Measurements from ENCODE around the gene MOB1A.

The MOB1A gene

GRCh38 chr2:74178211-74179062 is at the start of gene MOB1A:
TSS of gene MOB1A (minus strand) at chr2:74178879. CDS start at chr2:74178674, 205 bp downstream.
- H2AFZ ChIP-seq (ENCODE audit: low read depth), result peak within 1 kb of the TSS; percentile 45
- H3K4me3 ChIP-seq (IDR thresholded peaks at IDR 0.05; ENCODE audit: insufficient read depth, low read depth, low read length), result peak within 1 kb of the TSS; percentile 95
- H3K4me2 ChIP-seq, result peak within 1 kb of the TSS; percentile 97
- H3K4me1 ChIP-seq (ENCODE audit: low read depth, poor library complexity, severe bottlenecking), result peaks cover 74% of the 10 kb centered on the region
- H3K36me3 ChIP-seq (ENCODE audit: insufficient read depth), result peaks cover 3% of the 10 kb centered on the region; the same call in 1 of the 2 replicates
- peaks cover 15% of the 10 kb centered on the region; the same call in 1 of the 2 replicates for H4K20me1 ChIP-seq (ENCODE audit: insufficient read depth)
- TF ChIP-seq, protein P1, sequence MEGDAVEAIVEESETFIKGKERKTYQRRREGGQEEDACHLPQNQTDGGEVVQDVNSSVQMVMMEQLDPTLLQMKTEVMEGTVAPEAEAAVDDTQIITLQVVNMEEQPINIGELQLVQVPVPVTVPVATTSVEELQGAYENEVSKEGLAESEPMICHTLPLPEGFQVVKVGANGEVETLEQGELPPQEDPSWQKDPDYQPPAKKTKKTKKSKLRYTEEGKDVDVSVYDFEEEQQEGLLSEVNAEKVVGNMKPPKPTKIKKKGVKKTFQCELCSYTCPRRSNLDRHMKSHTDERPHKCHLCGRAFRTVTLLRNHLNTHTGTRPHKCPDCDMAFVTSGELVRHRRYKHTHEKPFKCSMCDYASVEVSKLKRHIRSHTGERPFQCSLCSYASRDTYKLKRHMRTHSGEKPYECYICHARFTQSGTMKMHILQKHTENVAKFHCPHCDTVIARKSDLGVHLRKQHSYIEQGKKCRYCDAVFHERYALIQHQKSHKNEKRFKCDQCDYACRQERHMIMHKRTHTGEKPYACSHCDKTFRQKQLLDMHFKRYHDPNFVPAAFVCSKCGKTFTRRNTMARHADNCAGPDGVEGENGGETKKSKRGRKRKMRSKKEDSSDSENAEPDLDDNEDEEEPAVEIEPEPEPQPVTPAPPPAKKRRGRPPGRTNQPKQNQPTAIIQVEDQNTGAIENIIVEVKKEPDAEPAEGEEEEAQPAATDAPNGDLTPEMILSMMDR (conservative IDR thresholded peaks at IDR 0.05; ENCODE audit: low read depth, low read length), result no peak
- H3K9ac ChIP-seq, result peak within 1 kb of the TSS; percentile 79
- peaks cover 51% of the 10 kb centered on the region for H3K79me2 ChIP-seq (ENCODE audit: insufficient read depth, low read depth)
- peak within 1 kb of the TSS; percentile 88 for H3K27ac ChIP-seq
- no peaks in the 10 kb centered on the region for H3K27me3 ChIP-seq (ENCODE audit: insufficient read depth, low read depth)

- Histone ChIP-seq H3K4me1 (ENCODE audit: low read depth, poor library complexity, severe bottlenecking) (no peaks in the 10 kb centered on the region), H3K27ac (no peak overlapping the region), H4K20me1 (ENCODE audit: insufficient read depth) (no peaks in the 10 kb centered on the region), H3K4me2 (no peak overlapping the region), H3K36me3 (ENCODE audit: insufficient read depth) (no peaks in the 10 kb centered on the region), H2AFZ (ENCODE audit: low read depth) (no peak overlapping the region), H3K27me3 (ENCODE audit: insufficient read depth, low read depth) (no peaks in the 10 kb centered on the region), H3K79me2 (ENCODE audit: insufficient read depth, low read depth) (no peaks in the 10 kb centered on the region), H3K9ac (no peak overlapping the region), H3K4me3 (IDR thresholded peaks at IDR 0.05; ENCODE audit: insufficient read depth, low read depth, low read length) (no peak overlapping the region)
- TF ChIP-seq, protein P1 (conservative IDR thresholded peaks at IDR 0.05; ENCODE audit: low read depth, low read length), result no peak
Observed at GRCh38 chr2:74227646-74228045, 49.0 kb upstream of the MOB1A start.

GRCh38 chr2:74226648-74227213 is 48.1 kb upstream of the MOB1A start:
- no peak overlapping the region for H3K4me2 ChIP-seq
- H3K79me2 ChIP-seq (ENCODE audit: insufficient read depth, low read depth), result no peaks in the 10 kb centered on the region
- no peaks in the 10 kb centered on the region for H3K36me3 ChIP-seq (ENCODE audit: insufficient read depth)
- TF ChIP-seq, protein P1 (conservative IDR thresholded peaks at IDR 0.05; ENCODE audit: low read depth, low read length), result no peak
- H3K4me3 ChIP-seq (IDR thresholded peaks at IDR 0.05; ENCODE audit: insufficient read depth, low read depth, low read length), result no peak overlapping the region
- H3K4me1 ChIP-seq (ENCODE audit: low read depth, poor library complexity, severe bottlenecking), result no peaks in the 10 kb centered on the region
- no peak overlapping the region for H2AFZ ChIP-seq (ENCODE audit: low read depth)
- H3K9ac ChIP-seq, result no peak overlapping the region
- H3K27me3 ChIP-seq (ENCODE audit: insufficient read depth, low read depth), result no peaks in the 10 kb centered on the region
- H4K20me1 ChIP-seq (ENCODE audit: insufficient read depth), result no peaks in the 10 kb centered on the region
- H3K27ac ChIP-seq, result no peak overlapping the region

- H3K4me3 ChIP-seq (IDR thresholded peaks at IDR 0.05; ENCODE audit: insufficient read depth, low read depth, low read length), result no peak overlapping the region
- no peak overlapping the region for H2AFZ ChIP-seq (ENCODE audit: low read depth)
- H4K20me1 ChIP-seq (ENCODE audit: insufficient read depth), result no peaks in the 10 kb centered on the region
- no peak overlapping the region for H3K4me2 ChIP-seq
- H3K4me1 ChIP-seq (ENCODE audit: low read depth, poor library complexity, severe bottlenecking), result no peaks in the 10 kb centered on the region
- no peaks in the 10 kb centered on the region for H3K79me2 ChIP-seq (ENCODE audit: insufficient read depth, low read depth)
- H3K27ac ChIP-seq, result no peak overlapping the region
- H3K9ac ChIP-seq, result no peak overlapping the region
- H3K36me3 ChIP-seq (ENCODE audit: insufficient read depth), result no peaks in the 10 kb centered on the region
- TF ChIP-seq, protein P1 (conservative IDR thresholded peaks at IDR 0.05; ENCODE audit: low read depth, low read length), result no peak
- no peaks in the 10 kb centered on the region for H3K27me3 ChIP-seq (ENCODE audit: insufficient read depth, low read depth)
Observed at GRCh38 chr2:74225698-74226459, 47.2 kb upstream of the MOB1A start.

Data from KMS-11 (cell line).